ENCODE results near the gene SPINT1.
A peak's percentile ranks its signal among the peaks of the same experiment; 100 is the strongest.

The SPINT1 gene

GRCh38 chr15:40873694-40874561, 30.1 kb downstream of the SPINT1 start, which contains the start of gene RHOV:
Gene RHOV (minus strand): TSS chr15:40874234. CDS start chr15:40874139, 95 bp downstream.
- Histone ChIP-seq H3K27ac (peak within 1 kb of the TSS; percentile 56), H3K4me3 (ENCODE audit: low read depth, low read length) (peak within 1 kb of the TSS; percentile 66), H3K36me3 (no peaks in the 10 kb centered on the region), H3K27me3 (ENCODE audit: insufficient read depth, low read depth, severe bottlenecking) (no peaks in the 10 kb centered on the region), H3K9me3 (ENCODE audit: severe bottlenecking) (no peaks in the 10 kb centered on the region)
- peak; percentile 76 for TF ChIP-seq CTCF (IDR thresholded peaks at IDR 0.05; ENCODE audit: low read depth, low read length)
- peak; percentile 93 for DNase-seq

DNA sequence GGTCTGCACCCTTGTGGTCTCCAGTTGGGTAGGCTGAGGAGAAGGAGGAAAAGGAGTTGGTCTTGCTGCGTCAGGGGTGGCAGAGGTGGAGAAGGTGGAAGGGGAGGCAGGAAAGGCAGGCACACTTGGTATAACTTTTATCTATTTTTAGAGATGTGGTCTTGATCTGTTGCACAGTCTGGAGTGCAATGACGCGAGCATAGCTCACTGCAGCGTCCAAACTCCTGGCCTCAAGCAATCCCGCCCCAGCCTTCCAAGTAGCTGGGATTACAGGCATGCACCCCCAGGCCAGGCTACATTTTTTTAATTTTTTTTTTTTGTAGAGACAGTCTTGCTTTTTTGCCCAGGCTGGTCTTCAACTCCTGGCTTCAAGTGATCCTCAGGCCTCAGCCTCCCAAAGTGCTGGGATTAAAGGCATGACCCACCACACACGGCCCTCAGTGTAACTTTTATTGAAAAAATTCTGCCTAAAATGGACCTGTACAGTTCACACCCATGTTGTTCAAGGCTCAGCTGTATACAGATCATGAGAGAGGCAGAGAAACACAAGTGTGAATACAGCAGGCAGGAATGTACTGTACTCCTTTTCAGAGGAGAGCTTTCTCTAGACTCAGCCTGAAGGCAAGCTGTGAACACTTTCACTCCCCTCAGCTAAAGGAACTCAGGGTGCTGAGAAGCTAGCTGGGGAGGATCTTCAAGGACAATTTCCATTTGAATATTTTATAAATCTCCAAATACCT, 32.3 kb downstream of the SPINT1 start:
- Histone ChIP-seq H3K36me3 (no peaks in the 10 kb centered on the region), H3K4me3 (ENCODE audit: low read depth, low read length) (no peak overlapping the region), H3K27me3 (ENCODE audit: insufficient read depth, low read depth, severe bottlenecking) (no peaks in the 10 kb centered on the region), H3K9me3 (ENCODE audit: severe bottlenecking) (no peaks in the 10 kb centered on the region), H3K27ac (no peak overlapping the region)
- DNase-seq: no peak
- TF ChIP-seq CTCF (IDR thresholded peaks at IDR 0.05; ENCODE audit: low read depth, low read length): no peak

GRCh38 chr15:40877694-40878093, 33.8 kb downstream of the SPINT1 start:
- peaks cover 3% of the 10 kb centered on the region for H3K9me3 ChIP-seq (ENCODE audit: severe bottlenecking)
- no peak for TF ChIP-seq CTCF (IDR thresholded peaks at IDR 0.05; ENCODE audit: low read depth, low read length)
- no peak for DNase-seq
- no peaks in the 10 kb centered on the region for H3K27me3 ChIP-seq (ENCODE audit: insufficient read depth, low read depth, severe bottlenecking)
- no peak overlapping the region for H3K27ac ChIP-seq
- no peak overlapping the region for H3K4me3 ChIP-seq (ENCODE audit: low read depth, low read length)
- no peaks in the 10 kb centered on the region for H3K36me3 ChIP-seq

GRCh38 chr15:40878785-40879184, 34.9 kb downstream of the SPINT1 start:
- TF ChIP-seq CTCF (IDR thresholded peaks at IDR 0.05; ENCODE audit: low read depth, low read length): no peak
- H3K4me3 ChIP-seq (ENCODE audit: low read depth, low read length): no peak overlapping the region
- no peaks in the 10 kb centered on the region for H3K27me3 ChIP-seq (ENCODE audit: insufficient read depth, low read depth, severe bottlenecking)
- no peaks in the 10 kb centered on the region for H3K36me3 ChIP-seq
- peaks cover 5% of the 10 kb centered on the region for H3K9me3 ChIP-seq (ENCODE audit: severe bottlenecking)
- no peak for DNase-seq
- H3K27ac ChIP-seq: no peak overlapping the region

- no peaks in the 10 kb centered on the region for H3K36me3 ChIP-seq
- DNase-seq: no peak
- H3K9me3 ChIP-seq (ENCODE audit: severe bottlenecking): peaks cover 5% of the 10 kb centered on the region
- no peak overlapping the region for H3K27ac ChIP-seq
- H3K27me3 ChIP-seq (ENCODE audit: insufficient read depth, low read depth, severe bottlenecking): no peaks in the 10 kb centered on the region
- no peak overlapping the region for H3K4me3 ChIP-seq (ENCODE audit: low read depth, low read length)
- no peak for TF ChIP-seq CTCF (IDR thresholded peaks at IDR 0.05; ENCODE audit: low read depth, low read length)
These were observed 35.8 kb downstream of the SPINT1 start for GRCh38 chr15:40879609-40880008.

Measured in WERI-Rb-1 (cell line).